ENCODE measurements around the gene PTPN12.

The PTPN12 gene

GRCh38 chr7:77536017-77536412 is 1.1 kb upstream of the PTPN12 start:
- no peak for TF ChIP-seq POLR2AphosphoS5 (IDR thresholded peaks at IDR 0.05; ENCODE audit: low read depth)
- no peak for TF ChIP-seq CTCF (IDR thresholded peaks at IDR 0.05; ENCODE audit: insufficient read depth, low read length)
- no peak for TF ChIP-seq SPI1 (IDR thresholded peaks at IDR 0.05; ENCODE audit: borderline replicate concordance, low read depth)
- no peak for TF ChIP-seq GABPA (IDR thresholded peaks at IDR 0.05; ENCODE audit: low read depth)
- no peak for TF ChIP-seq REST (IDR thresholded peaks at IDR 0.05; ENCODE audit: insufficient replicate concordance, low read depth)
- no peak for DNase-seq (ENCODE audit: low read depth in 1 of 2, low spot score in 1 of 2)
- H3K27ac ChIP-seq (replicated peaks), result peak overlapping the region; percentile 82

DNA sequence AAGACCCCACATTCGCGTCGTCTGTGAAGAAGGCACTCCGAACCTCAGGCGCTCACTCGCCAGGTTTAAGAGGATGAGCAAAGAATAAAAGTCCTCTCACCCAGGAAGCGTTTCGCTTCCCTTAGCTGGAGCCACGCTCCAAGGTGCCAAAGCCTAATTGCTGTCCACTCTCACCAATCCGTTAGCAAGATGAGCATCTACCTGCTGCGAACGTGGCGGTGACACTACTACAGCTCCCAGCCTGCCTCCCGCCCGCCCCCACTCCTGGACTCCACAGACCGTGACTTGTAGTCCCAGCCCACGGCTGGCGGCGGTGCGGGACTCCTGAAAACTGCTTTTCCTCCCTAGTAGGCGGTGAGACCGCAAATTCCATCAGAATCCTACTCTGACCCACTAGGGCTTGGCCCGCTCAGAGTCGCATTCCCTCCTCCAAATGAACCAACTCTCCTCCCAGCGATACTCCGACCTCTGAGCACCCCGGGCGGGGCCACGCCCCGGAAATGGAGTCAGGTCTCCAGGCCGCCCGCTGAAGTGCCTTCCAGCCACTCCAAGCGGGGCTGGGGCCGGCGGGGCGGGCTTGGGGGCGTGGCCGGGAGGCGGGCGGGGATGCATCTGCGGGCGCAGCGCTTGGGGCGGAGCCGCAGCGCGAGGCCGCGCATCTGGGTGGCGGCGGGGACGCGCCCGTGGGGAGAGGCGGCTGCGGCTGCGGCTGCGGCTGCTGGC is 521 bp upstream of the PTPN12 start:
- no peaks in the 10 kb centered on the region for H3K27me3 ChIP-seq (ENCODE audit: insufficient read depth, poor library complexity, severe bottlenecking)
- peak overlapping the region; percentile 56 for H3K4me3 ChIP-seq (replicated peaks; ENCODE audit: insufficient read depth, low read length)
- peak overlapping the region; percentile 82 for H3K27ac ChIP-seq (replicated peaks)
- TF ChIP-seq POLR2AphosphoS5 (IDR thresholded peaks at IDR 0.05; ENCODE audit: low read depth) (peak; percentile 84), REST (IDR thresholded peaks at IDR 0.05; ENCODE audit: insufficient replicate concordance, low read depth) (no peak)
- DNase-seq (ENCODE audit: low read depth in 1 of 2, low spot score in 1 of 2), result peak; percentile 78 to 97

More at GRCh38 chr7:77536017-77536412, 1.1 kb upstream of the PTPN12 start:
- peak overlapping the region; percentile 56 for H3K4me3 ChIP-seq (replicated peaks; ENCODE audit: insufficient read depth, low read length)
- H3K27me3 ChIP-seq (ENCODE audit: insufficient read depth, poor library complexity, severe bottlenecking), result no peaks in the 10 kb centered on the region

DNA sequence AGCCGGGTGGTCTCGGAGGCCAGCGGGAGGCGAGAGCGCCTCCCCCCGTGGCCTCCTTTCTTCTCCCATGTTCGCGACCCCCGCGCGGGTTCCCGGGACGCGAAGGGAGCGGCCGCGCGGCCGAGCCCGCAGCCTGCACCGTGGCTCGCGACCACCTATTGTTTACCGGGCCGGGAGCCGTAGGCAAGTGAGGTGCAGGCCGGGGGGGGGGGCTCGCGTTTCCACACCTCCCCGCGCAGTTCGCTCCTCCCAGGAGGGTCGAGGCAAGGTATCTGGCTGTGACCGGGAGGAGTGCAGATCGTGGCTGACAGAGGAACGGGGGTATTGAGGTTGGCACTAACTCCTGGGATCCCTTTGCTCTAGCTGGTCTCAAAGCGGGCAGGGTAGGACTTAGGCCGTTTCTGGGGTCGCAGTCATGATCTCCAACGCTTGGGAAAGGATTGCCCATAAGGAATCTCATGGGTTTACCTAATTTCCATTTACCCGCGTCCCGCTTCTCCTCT is 734 bp downstream of the PTPN12 start:
- TF ChIP-seq POLR2AphosphoS5 (IDR thresholded peaks at IDR 0.05; ENCODE audit: low read depth), result no peak
- no peak for TF ChIP-seq CTCF (IDR thresholded peaks at IDR 0.05; ENCODE audit: insufficient read depth, low read length)
- no peak for TF ChIP-seq REST (IDR thresholded peaks at IDR 0.05; ENCODE audit: insufficient replicate concordance, low read depth)
- Histone ChIP-seq H3K4me3 (replicated peaks; ENCODE audit: insufficient read depth, low read length) (peak overlapping the region; percentile 88), H3K27ac (replicated peaks) (peak overlapping the region; percentile 91), H3K27me3 (ENCODE audit: insufficient read depth, poor library complexity, severe bottlenecking) (no peaks in the 10 kb centered on the region)
- DNase-seq (ENCODE audit: low read depth in 1 of 2, low spot score in 1 of 2), result peak in 1 of 2 experiments; percentile 43
